Activated gamma-delta T cell (primary cell): ENCODE measurements around the gene STEAP2.
"Not testable (repeated sequence)": the region's sequence is repeated elsewhere in the genome, so short reads cannot be mapped to it uniquely, and the experiment has no call there.

Experiments
- DNase-seq: peaks from one replicate; lab custom pipeline; 2025; lab: John Stamatoyannopoulos, UW

STEAP2 gene

DNA sequence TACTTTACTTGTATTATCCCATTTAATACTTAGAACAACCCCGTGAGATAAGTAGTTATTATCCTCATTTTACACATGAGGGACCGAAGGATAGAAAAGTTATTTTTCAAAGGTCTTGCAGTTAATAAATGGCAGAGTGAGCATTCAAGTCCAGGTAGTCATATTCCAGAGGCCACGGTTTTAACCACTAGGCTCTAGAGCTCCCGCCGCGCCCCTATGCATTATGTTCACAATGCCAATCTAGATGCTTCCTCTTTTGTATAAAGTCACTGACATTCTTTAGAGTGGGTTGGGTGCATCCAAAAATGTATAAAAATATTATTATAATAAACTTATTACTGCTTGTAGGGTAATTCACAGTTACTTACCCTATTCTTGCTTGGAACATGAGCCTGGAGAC is 22.0 kb downstream of the STEAP2 start:
- no peak for DNase-seq

DNA sequence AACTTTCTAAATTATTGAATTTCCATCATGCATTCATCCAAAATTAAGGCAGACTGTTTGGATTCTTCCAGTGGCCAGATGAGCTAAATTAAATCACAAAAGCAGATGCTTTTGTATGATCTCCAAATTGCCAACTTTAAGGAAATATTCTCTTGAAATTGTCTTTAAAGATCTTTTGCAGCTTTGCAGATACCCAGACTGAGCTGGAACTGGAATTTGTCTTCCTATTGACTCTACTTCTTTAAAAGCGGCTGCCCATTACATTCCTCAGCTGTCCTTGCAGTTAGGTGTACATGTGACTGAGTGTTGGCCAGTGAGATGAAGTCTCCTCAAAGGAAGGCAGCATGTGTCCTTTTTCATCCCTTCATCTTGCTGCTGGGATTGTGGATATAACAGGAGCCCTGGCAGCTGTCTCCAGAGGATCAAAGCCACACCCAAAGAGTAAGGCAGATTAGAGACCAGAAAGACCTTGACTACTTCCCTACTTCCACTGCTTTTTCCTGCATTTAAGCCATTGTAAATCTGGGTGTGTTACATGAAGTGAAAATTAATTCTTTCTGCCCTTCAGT is 25.3 kb downstream of the STEAP2 start:
- DNase-seq = no peak

GRCh38 chr7:90238022-90238421 is 26.5 kb downstream of the STEAP2 start:
- no peak for DNase-seq

DNA sequence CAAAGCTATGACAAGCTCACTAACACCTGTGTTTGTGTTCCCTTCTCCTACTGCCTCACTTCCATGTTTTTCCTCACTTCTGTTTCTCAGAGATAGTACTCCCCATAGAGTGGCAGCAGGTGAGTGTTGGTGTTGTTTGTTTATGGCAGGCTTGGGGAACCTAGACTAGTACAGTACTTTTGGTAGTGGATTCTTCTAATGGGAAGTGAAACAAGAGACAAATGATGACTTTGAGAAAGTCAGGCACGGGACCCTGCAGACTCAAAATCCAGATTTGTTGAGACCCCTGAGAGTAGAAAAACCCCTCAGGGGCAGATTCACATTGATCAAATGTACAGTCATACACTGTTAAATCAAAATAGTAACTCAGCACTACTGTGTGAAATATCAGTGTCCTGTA is 27.0 kb downstream of the STEAP2 start:
- DNase-seq = no peak

DNA sequence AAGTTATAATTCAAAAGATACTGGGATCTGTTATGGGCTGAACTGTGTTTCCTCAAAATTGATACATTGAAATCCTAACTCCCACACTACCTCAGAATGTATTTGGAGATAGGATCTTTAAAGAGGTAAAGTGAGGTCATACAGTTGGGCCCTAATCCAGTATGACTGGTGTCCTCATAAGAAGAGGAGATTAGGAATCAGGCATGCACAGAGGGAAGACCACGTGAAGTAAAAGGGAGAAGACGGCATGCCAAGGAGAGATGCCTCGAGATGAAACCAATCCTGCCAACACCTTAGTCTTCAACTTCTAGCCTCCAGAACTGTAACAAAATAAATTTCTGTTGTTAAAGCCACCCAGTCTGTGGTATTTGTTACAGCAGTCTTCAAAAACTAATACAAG is 27.5 kb downstream of the STEAP2 start:
- no peak for DNase-seq

DNA sequence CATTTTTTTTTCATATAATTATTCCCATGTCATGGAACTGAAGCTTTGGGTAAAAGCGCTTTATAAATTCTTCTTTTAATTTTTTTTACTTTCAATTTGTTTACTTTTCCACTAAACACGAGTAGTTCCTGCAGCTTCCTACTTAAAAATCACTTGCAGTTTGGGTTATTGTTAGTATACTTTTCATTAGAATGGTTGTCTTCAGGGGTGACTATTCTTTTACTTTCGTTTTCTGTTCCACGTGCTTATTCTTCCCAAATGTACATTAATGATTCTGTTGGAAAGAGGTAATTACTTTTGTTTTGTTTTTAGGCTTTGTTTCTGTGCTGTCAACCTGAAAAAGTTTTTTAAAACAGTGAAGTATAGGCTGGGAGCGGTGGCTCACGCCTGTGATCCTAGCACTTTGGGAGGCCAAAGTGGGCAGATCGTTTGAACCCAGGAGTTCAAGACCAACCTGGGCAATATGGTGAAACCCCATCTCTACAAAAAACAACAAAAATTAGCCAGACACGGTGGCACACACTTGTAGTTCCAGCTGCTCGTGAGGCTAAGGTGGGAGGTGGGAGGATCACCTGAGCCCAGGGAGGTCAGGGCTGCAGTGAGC is 28.2 kb downstream of the STEAP2 start:
- no peak for DNase-seq

GRCh38 chr7:90242369-90243168 is 31.0 kb downstream of the STEAP2 start:
- no peak for DNase-seq

GRCh38 chr7:90243556-90243955 is 32.0 kb downstream of the STEAP2 start:
- no peak for DNase-seq

- no peak for DNase-seq
These were observed 33.0 kb downstream of the STEAP2 start for GRCh38 chr7:90244565-90244908.

DNA sequence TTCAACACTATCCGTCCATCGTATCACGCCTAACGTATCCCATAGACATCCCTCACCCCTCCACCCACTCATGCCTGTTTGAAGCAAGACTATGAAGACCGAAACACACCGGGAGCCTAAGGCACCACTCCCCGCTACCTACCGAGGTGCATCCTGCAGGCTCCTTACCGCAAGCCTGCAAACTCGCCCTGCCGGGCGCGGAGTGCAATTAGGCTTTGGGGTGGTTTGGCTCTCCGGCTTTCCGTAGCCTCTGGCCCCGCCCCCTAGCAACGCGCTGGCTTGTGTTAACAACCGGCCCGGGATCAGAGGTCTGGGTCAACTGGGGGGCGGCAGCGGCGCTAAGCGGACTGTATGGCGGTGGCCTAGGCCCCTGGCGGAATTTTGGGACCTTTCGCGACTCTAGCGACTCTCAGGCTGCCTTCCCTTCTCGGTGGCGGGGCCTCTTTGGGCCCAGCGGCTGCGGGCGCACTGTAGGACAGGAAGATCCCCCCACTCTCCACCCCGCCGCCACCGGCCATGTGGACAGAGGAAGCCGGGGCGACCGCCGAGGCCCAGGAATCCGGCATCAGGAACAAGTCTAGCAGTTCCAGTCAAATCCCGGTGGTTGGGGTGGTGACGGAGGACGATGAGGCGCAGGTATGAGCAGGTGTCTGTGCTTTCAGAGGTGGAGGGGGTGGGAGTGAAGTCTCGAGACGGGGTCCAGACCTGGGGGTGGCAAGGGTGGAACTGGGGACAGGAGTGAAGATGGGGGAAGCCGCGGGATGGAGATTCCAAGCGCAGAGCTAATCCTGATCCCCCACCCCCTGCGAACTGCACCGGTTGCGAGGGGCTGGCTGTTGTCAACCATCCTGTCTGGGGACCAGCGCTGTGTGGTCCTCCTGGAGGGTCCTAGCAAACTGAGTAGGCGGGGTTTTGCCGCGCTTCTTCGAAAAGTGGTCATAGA is 33.6 kb downstream of the STEAP2 start, which contains the start of gene CFAP69:
Gene CFAP69 (plus strand): TSS at position 266 of the 943 bp plus-strand sequence. CDS start 251 bp downstream, at position 517.
- DNase-seq = peak; percentile 55

GRCh38 chr7:90246171-90246570 is 34.6 kb downstream of the STEAP2 start:
- no peak for DNase-seq

- DNase-seq = no peak
These were observed 37.2 kb downstream of the STEAP2 start for GRCh38 chr7:90248706-90249105.

DNA sequence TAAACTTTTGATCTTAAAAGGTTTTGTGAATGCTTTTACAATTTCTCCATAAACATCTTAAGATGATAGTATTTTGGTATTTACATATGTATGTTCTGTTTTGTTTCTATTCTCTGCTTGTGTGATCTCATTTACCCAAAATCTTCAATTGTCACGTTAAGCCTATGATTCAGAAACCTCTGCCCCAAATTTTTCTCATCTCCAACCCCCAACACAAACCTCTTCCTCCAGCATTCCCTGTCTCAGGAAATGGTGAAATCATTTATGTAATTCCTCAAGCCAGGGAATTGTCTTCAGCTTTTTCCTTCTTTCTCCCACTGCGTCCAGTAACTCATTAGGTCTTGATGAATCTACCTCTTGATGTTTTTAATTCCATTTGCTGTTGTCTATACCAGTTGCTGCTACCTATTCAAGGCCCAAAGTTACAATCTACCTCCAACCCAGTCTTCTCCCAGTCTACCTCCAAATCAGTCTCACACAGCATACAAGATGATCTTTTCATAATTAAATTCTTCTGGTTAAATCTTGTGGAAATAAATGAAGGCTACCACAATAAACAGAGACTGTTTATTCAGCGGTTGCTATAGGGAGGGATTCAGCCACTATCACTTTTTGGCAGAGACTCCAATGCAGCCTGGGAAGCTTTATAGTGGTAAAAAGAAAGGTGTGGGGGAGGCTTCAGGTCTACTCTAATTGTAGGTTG is 39.2 kb downstream of the STEAP2 start:
- DNase-seq = no peak

DNA sequence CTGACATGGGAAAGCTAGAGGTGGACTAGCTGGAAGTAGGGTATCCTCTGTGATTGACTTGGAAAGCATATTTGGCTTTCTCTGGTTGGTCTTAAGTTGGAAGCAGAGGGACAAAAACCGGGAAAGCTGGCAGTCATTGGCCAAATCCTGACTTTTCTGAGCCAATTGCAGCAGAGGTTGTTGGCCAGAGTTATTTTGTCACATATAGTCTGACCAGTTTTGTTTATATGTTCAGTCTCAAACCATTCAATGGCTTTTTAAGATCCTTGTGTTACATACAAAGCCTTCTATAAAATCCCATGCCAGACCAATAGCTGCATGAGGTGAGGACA is 39.7 kb downstream of the STEAP2 start:
- no peak for DNase-seq

DNA sequence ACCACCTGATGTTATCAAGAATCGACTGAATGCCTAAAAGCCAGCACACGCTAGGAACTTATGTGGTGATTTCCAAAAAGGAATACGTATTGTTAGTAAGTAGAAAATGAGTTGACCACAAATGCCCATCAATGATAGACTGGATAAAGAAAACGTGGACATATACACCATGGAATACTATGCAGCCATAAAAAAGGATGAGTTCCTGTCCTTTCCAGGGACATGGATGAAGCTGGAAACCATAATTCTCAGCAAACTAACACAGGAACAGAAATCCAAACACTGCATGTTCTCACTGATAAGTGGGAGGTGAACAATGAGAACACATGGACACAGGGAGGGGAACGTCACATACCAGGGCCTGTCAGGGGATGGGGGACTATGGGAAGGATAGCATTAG is 44.5 kb downstream of the STEAP2 start:
- DNase-seq = not testable (repeated sequence)

GRCh38 chr7:90256778-90257177 is 45.2 kb downstream of the STEAP2 start:
- no peak for DNase-seq

GRCh38 chr7:90261441-90261840 is 49.9 kb downstream of the STEAP2 start:
- DNase-seq = no peak

DNA sequence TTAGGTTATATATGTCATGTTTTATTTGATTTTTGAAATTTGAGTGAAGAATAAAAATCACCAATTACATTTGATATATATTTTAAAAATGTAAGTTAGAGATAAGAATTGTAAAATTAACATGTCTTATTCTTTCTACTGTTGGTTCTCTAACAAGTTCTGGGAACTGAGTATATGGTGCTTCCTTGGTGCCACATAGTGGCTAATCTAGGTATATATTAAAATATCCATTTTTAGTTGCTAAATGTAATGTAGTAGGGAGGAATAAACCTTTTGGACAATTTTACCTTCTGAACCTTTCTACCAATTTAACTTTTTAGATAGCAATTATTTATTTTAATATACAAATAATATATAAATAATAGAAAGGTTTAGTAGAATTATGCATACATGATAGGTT is 50.9 kb downstream of the STEAP2 start:
- no peak for DNase-seq

DNA sequence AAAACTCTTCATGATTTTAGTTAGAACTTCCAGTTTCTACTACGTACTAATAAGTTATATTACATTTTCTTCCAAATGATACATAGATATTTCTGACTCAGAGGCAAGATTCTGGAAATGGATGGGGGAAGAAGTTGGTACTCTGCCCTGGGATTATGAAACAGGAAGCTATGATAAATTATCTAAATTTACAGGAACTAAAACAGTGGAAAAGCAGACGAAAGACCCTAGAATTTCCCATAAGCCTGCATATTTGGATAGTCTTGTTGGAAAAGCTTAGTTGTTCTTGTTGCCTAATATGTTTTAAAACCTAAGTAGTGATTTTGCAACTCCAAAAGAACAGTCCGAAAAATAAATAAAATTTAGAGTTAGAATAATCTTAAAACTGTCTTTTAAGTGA is 55.3 kb downstream of the STEAP2 start:
- no peak for DNase-seq

GRCh38 chr7:90267263-90267858 is 55.8 kb downstream of the STEAP2 start:
- no peak for DNase-seq

DNA sequence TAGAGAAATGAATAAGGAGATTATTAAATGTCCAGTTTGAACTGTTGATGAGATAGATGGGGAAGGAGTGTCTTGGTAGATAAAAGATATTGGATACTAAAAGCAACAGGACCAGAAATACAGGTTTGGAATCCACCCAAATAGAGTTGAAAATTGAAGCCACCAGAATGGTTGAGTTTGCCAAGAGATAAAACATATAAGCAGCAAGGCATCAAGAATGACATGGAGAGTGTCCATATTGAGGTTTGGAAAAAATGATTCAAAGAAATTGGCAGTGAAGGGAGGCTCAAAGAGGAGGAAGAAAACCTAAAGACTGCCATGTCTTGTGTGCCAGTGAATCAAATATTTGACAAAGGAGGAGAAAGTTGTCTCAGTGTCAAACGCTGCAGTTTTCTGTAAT is 57.6 kb downstream of the STEAP2 start:
- no peak for DNase-seq
